ENCODE measurements around the gene LRRC4.

LRRC4 gene, protein sequence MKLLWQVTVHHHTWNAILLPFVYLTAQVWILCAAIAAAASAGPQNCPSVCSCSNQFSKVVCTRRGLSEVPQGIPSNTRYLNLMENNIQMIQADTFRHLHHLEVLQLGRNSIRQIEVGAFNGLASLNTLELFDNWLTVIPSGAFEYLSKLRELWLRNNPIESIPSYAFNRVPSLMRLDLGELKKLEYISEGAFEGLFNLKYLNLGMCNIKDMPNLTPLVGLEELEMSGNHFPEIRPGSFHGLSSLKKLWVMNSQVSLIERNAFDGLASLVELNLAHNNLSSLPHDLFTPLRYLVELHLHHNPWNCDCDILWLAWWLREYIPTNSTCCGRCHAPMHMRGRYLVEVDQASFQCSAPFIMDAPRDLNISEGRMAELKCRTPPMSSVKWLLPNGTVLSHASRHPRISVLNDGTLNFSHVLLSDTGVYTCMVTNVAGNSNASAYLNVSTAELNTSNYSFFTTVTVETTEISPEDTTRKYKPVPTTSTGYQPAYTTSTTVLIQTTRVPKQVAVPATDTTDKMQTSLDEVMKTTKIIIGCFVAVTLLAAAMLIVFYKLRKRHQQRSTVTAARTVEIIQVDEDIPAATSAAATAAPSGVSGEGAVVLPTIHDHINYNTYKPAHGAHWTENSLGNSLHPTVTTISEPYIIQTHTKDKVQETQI
- long read RNA-seq, donor 1, partial matches to known transcripts, result 0 of 3 reads
- long read RNA-seq, donor 1, other reads (novel, unspliced or antisense), result 0 of 3 reads
- long read RNA-seq, donor 2, partial matches to known transcripts, result 0 of 1 reads
- long read RNA-seq, donor 2, other reads (novel, unspliced or antisense), result 0 of 1 reads
- long read RNA-seq, donor 3, partial matches to known transcripts, result 0 of 1 reads
- long read RNA-seq, donor 3, other reads (novel, unspliced or antisense), result 0 of 1 reads
- long read RNA-seq, donor 4, partial matches to known transcripts, result 229 of 229 reads
- long read RNA-seq, donor 4, other reads (novel, unspliced or antisense), result 0 of 229 reads
- long read RNA-seq, donor 5, partial matches to known transcripts, result 0 of 2 reads
- long read RNA-seq, donor 5, other reads (novel, unspliced or antisense), result 0 of 2 reads
- long read RNA-seq, donor 6, partial matches to known transcripts, result 0 of 1 reads
- long read RNA-seq, donor 6, other reads (novel, unspliced or antisense), result 0 of 1 reads
- long read RNA-seq, donor 7, partial matches to known transcripts, result 0 of 1 reads
- long read RNA-seq, donor 7, other reads (novel, unspliced or antisense), result 0 of 1 reads
- long read RNA-seq, donor 8, partial matches to known transcripts, result 0 of 2 reads
- long read RNA-seq, donor 8, other reads (novel, unspliced or antisense), result 0 of 2 reads

DNA sequence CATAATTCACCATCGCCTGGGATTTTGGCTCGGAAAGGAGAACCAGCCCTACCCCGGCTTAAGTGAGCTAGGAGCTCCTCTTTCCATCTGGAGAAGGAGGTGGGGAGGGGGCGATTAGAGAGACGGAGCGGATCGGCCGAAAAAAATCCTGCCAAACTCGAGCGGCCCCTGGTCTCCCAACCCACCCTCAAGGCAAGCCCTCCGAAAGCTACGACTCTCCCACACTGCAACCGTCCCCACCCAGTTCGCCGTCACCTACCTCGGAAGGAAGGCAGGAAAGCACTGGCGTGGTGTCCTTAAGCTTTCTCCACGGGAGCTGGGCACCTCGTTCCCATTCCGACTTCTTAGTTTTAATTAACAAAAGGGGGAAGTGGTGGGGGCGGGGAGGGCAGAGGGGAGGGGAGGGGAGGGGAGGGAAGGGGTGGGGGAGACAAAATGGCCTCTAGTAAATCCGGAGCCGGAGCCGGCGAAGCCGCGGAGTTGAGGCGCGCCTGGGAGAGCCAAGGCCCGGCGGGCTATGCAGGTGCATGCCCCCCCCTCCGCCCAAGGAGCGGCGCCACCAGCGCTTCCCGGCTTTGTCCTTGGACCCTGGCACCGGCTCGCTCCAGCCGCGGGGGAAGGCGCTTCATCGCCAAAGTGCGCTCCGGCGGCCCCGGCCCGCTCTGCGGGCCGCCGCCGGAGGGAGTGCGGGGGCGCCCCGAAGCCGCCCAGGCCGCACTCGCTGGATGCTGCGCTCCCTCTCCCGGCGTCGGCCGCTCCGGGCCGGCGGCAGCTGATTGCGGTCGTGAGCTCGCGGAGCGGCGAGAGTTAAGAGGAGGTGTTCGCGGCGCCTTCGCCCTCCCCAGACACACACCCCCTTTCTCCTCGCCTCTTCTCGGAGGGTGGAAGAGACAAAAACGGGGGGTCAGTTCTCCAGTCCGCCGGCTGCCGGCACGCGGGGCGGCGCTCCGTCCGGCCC, at the start of gene LRRC4:
TSS of gene LRRC4 (minus strand) at position 784 of the 958 bp plus-strand sequence. CDS start 797 bp downstream, outside the sequence.
- peak; percentile 90 for DNase-seq

DNA sequence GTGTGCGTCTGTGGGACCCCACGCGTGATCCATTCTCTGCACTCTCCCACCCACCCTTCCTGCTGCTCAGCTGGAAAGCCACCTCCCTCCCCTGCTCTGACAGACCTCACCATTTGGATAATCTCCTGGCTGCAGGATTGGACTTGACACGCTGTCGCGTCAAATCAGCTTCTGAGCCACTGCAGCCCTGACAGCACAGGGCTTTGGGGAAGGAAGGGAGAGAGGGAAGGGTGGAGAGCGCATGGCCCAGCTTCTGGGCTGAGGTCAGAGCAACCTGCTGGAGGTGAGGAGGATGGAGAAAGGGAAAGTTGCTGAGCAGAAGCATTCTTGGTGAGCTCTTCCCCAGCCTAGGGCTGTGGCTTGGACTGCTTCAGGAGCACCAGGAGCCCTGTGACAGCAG, 48.9 kb upstream of the LRRC4 start:
- DNase-seq, result no peak

DNA sequence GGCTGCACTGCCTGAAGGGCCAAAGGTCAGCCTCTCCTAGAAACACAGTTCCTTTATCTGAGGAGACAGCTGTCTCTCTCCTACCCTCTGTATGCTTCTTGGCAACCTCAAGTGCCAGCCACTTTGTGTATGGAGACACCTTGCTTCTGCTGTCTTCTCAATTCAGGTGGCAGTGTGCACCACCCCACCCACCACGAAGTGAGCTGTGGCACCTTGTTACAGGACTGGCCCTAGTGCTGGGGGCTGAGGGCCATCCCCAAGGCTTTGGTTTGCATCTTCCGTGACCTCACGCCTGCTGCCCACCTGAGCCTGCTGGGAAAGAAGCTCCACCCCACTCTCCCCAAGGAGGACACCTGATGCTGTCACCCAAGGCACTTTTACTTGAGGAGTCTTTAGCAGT, 47.1 kb upstream of the LRRC4 start:
- no peak for DNase-seq

DNA sequence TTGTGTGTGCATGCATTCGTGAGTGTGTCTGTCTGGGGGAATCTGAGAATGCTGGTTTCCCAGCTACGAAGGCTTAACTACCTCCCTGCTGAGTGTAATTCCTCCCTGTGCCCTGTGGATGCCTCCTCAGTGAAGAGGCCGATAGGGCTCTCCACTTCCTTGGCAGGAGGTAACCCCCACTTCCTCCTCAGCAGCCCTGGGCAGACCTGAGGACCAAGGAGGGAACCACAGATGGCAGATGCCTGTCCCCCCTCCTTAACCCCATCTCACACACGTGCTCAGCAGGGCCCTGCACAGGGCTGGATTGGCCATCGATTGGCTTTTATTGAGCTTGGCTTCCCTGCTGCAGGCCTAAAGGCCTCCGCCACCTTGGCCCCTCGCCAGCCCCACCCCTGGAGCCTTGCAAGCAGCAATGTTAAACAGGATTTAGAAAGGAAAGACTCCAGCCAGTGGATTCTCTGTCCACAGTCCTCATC, 45.6 kb upstream of the LRRC4 start:
- no peak for DNase-seq

DNA sequence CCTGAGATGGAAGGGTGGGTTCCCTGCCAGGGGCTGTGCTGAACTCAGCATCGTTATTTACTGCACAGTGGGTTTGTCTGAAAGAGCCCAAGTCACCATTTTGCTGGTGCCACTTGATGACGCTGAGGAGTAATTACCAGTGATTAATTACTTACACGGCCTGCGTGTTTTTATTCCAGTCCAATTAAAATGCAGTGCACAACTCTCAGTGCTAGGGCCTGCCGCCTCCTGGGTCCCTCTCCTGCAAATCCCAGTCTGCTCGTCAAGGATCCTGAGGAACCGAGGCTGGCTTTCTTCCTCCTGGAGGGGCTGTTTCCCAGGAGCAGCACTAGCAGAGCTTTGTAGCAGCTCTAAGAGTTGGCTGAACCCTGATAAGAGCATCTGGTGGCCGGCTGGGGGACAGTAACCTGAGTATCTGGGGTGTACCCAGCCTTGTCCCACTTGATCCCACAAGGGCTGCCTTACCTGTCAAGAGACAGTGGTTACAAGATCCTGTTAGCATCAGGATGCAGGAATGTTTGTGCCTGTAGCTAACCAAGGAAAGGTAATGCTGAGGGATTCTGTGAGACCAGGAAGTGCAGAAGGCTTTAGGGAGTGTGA, 45.1 kb upstream of the LRRC4 start:
- DNase-seq, result no peak

DNA sequence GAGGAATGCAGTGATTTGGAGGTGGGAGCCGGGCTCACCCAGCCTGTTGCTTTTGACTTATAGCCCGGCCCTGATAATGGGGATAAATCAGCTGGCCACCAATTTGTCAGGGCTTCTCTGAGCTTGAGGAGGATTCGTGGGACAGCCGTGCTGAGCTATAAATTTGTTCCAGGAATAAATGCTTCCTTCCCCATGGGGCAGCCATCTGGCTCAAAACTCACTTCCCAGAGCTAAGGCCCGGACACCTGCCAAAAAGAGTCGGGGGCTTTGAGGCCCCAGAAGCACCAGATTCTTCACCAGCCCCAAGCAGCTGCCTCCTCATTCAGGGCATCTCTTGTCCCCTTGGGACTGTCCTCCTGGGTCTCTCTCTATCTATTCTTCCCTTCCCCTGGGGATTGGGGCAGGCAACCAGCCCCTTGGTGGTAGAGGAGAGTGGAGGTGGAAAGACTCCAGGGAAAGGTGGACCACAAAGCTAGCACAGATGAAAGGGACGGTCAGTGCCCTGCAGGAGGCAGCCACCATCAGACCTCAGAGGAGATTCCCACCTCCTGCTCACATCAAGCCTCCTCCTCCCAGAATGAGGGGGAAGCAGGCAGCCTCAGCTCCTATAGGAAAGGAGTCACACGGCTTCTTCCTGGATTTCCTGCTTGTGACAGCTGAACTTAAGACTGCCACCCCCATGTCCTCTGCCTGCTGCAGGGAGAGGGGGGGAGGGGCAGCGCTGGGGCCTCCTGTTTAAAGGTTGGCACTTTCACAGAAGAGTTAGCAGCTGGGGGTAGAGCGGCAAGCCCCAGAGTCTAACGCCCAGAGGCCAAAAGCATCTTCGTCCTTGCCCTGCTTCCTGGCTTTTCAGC, 44.2 kb upstream of the LRRC4 start:
- no peak for DNase-seq

DNA sequence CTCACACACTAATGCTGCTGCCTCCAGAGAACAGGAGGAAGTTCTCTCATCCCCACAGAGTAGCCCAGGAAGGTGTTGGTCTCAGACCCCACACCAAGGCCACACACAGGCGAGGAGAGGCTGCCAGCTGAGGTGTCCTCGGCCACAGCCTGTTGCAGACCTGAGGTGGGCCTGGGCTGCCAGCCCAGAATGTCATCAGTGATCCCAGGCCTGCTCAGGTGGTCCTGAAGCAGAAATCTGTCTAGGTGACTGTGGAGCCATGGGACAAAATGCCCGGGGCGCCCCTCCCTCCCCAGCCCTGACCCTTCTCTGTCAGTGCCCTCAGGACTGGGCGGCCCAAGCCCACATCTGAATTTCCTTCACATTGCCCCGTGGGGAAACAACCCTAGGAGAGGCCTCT, 43.5 kb upstream of the LRRC4 start:
- DNase-seq, result no peak

DNA sequence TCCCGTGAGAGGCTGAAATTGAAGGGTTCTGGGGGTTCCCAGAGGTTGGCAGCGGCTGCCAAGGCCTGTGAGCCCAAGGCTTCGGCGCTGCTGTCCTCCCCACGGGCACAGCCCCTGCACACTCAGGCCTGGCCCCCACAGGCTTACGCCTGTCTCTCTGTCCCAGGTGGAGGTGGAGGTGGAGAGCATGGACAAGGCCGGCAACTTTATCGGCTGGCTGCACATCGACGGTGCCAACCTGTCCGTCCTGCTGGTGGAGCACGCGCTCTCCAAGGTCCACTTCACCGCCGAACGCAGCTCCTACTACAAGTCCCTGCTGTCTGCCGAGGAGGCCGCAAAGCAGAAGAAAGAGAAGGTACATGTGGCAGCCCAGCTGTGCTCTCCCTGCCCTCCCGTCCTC, 43.1 kb upstream of the LRRC4 start:
- DNase-seq, result no peak

DNA sequence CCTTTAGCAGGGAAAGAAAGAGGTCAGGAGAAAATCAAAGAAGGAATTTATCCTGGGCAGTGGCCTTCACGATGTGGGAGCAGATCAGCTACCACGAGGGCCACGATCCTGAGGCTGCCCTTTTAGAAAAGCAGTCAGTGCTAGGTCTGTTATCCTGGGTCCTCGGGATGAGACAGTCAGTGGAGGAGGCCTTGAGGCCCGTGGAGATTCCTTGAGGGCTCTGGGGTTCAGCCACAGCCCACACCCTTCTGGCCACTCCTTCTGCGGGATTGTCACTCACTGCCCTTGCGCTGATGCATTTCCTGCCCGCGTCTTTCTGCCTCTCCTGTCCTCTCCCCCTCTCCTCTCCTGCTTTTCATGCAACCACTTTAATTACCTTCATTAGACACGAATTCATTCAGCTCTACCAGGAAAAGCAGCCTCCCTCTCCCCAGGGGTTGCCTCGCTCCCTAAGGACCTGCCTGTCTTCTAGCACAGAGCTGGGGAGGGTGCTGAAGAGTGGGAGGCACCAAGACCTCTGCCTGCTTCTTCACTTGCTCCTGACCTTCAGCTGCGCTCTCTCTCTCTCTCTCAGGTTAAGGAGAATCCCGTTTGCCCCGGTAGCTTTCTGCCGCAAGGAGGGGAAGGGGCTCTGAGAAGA, 42.6 kb upstream of the LRRC4 start:
- no peak for DNase-seq

DNA sequence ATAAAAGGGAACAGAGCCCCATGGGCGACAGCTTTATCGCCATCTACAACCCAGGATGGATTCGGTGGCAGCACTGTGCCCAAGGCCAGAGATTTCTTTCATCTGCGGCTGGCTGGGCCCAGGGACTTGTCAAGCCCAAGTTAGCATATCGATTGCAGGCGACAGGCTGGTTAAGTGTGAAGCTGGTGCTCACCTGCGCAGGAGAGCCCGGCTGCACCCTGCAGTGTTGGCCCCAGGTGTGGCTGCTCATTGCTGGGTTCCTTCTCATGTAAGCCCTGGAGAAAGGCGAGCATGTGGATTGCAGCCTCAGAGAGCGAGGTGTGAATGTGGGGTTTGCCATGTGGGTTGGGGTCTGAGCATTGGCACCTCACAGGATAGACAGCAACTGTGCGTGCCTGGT, 40.6 kb upstream of the LRRC4 start:
- no peak for DNase-seq

DNA sequence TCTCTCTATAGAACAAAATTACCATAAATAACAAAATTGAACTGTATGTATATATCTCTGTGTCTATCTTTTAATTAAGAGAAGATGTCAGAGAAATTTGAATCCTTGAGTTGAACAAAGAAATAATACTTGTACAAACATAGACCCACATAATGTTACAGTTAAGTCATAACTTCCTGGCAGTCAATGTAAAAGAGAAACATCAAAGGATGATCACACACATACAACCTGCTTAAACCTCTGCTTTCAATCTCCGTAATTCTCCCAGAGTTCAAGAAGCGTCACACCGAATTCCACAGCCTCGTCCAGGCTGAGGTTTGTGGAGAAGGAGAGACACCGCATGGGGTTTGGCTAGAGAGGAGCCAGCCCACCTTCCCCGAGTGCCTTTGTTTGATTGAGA, 40.1 kb upstream of the LRRC4 start:
- DNase-seq, result no peak

DNA sequence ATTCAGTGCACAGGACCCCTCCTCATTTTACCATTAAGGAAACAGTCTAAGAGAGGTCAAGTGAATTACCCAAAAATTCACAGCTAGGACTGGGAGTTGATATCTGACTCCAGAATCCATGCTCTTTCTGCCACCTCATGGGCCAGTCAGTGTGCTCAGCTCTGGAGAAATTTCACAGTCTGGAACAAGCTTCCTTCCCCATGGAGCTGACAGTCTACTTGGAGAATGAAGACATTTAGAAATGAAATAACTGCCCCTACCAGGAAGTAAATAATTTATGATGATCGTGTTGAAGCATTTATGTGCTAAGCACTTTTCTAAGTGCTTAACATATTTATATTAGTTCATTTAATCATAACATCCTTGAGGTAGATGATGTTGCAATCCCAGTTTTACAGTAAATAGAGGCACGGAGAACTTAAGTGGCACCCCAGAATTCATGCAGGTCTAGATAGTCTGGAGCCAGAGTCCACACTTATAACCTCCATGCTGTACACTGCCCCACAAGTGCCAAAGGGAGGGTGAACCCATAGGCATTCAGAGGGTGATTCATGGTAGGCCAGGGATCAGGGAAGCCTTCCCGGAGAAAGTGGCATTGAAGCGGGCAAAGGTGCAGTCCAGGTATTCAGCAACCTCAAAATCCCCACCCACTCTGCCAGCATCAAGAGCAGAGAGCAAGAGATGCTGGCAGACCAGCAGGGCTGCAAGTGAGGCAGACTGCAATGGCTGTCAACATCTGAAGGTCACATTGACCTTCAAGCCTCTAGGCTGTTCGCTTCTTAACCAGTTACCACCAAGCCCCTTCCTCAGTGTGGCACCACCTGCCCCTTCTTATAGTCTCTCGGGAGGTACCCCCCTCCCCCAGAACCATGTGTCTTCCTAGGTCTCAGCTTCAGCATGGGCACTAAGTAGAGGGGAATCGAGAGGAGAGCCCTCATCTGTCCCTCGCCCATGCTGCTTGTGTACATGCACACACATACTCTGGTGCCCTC, 38.4 kb upstream of the LRRC4 start:
- no peak for DNase-seq

DNA sequence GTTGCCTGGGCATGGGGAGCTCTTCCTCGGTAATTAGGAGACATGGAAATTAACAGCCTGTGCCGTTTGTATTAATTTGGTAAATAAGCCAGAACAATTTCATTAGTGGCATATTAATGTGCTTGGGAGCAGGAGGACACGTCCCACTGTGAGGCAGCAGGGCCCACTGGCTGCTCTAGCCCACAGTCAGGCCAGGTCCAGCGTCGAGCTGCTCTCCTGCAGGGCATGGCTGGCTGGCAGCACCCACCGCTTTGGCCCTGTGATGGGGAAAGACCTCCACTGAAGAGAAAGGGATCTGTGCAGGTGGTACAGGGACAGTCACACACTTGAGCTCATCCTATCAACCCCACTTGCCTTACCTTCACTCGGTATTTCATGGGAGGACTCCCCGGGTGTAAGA, 37.5 kb upstream of the LRRC4 start:
- no peak for DNase-seq

DNA sequence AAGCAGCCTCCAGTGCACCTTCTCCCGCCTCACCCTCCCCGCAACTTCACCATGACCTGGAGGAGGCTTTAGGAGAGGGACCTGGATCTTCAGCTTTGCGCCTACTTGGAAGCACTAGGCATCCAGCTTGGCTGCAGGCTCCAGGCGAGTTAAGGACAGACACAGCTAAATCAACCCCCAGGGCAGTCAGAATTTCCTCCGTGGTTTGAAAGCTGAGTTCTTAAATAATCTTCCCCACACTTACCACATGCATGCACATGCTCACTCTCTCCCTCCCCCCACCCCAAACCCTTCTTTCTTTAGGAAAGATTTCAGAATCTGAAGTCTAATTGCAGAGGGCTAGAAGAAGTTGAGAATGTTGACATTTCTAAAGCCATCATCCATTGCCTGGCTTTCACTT, 36.7 kb upstream of the LRRC4 start:
- DNase-seq, result no peak

DNA sequence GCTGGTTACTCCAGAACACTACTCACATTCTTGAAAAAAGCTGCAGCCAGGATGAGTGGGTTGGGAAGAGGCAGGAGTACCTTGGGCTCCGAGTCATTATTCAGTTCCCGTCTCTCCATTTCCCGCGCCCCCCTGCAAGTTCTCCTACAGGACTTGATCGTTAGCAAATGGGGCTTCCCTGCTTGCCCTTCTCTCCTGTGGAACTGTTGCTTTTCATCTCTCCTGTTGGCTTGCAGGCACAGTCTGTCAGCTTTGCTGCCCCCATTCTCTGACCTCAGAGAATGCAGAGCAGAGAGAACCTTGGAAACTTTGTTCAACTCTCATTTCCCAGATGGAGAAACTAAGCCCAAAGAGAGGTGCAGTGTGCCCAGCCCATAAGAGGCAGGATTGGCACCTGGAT, 35.6 kb upstream of the LRRC4 start:
- no peak for DNase-seq

DNA sequence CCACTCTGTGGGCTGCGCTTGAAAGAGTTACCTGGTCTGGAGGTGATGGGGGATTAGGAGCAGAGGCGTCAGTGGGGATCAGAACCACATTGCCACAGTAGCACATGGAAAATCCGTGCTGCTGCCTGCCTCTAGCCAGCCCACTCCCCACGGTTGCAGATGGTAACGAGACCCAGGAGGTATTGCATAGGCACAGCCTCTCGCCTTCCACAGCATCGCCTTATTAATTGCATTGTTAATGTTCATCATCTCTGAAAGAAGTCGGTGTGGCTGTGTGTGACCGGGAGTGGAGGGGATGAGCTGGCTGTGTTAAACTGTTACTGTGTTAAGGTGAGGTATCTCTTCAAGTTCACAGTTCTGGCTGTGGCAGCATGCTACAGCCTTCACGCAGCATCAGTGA, 35.2 kb upstream of the LRRC4 start:
- no peak for DNase-seq

DNA sequence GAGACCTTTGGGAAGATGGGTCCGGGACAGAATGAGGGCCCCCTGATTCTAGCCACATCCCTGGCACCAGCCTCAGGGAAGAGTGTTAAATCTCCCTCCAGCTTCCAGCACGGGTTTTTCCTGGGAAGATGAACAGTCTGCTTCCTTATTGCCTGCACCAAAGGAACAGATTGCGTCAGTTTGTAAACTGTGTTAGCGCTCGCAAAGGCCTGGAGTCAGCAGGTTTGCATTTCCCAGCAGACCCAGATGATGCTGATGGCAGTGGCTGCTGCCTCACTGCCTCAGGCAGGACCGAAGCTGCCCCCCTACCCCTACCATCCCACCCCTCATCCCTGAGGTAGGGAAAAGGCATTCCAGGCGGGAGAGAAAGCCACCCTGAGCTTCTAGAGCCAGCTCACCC, 34.6 kb upstream of the LRRC4 start:
- DNase-seq, result no peak

DNA sequence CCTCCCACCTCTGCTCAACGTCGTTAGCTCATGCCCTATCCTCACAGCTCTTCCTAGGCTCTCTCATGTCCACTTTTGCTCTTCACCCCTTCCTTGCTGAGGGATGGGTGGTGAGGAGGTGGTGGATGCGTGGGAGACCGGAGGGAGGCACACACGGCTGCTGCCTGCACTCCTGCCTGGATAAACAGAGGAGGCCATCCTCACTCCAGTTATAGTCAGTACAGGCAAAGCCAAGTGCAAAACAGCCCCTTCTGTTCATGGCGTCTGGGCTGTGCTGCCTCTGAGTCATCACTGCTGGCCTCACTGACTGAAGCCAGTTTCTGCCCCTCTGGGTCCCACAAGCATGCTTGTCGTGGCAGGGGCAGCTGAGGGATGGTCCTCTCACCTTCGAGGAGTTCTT, 31.9 kb upstream of the LRRC4 start:
- DNase-seq, result no peak

Measured in right kidney (tissue), 9 donors.